Transverse colon (tissue), 4 donors: Measurements from ENCODE around the gene MCTP2. TPM values are rescaled to one million over a fixed set of nuclear protein-coding genes. Genes with fewer than 3 reads are reported as not detected.

ENCODE experiments used
- DNase-seq: peaks from one replicate; pipeline ENCODE4 v3.0.0-alpha.2; 2019
- H3K27ac ChIP-seq, 4 donors: fragments of 200-600 bp; sonication (generic); 2 replicates each; pipeline ENCODE4 v1.5.1; 2016 to 2018; ENCODE audit warnings: inconsistent platforms in 4 of 4
- H3K27me3 ChIP-seq: fragments of 200-600 bp; sonication (generic); 2 replicates; pipeline ENCODE4 v1.5.1; 2017; ENCODE audit warnings: inconsistent platforms
- H3K36me3 ChIP-seq, 4 donors: fragments of 200-600 bp; sonication (generic); 2 replicates each; pipeline ENCODE4 v1.5.1; 2017 to 2019; ENCODE audit warnings: inconsistent platforms in 4 of 4
- H3K4me1 ChIP-seq, 4 donors: fragments of 200-600 bp; sonication (generic); 2 replicates each; pipeline ENCODE4 v1.5.1; 2017 to 2020; ENCODE audit warnings: inconsistent platforms in 4 of 4
- H3K4me3 ChIP-seq, 4 donors: fragments of 200-600 bp; sonication (generic); 1 replicate in 1 of 4; 2 replicates in 3 of 4; pipeline versions ENCODE4 v1.5.1 to v1.6.1; 2017 to 2019; ENCODE audit warnings: inconsistent platforms in 4 of 4
- H3K9me3 ChIP-seq, 2 donors: fragments of 200-600 bp; sonication (generic); 2 replicates each; pipeline ENCODE4 v1.5.1; 2017 to 2019; ENCODE audit warnings: inconsistent platforms in 2 of 2
- EP300 ChIP-seq: sonication (generic); formaldehyde crosslinking; IDR thresholded peaks from one replicate; pipeline ENCODE4 v1.6.1; 2017; ENCODE audit warnings: antibody characterized with exemption, low read depth
- POLR2A ChIP-seq: fragments of 450-650 bp; IDR thresholded peaks from one replicate; pipeline ENCODE4 v1.6.1; 2016; ENCODE audit warnings: antibody characterized with exemption, mild to moderate bottlenecking, moderate library complexity
- POLR2AphosphoS5 ChIP-seq, 3 donors: sonication (generic); formaldehyde crosslinking; IDR thresholded peaks; one replicate each; pipeline ENCODE4 v1.6.1; 2016; ENCODE audit warnings: antibody characterized with exemption in 3 of 3
- WGBS, 2 donors: methylation state at CpG; one replicate each; pipeline ENCODE4 v1.1.5; 2018; ENCODE audit warnings: low coverage in 1 of 2; 5-methylcytosine and 5-hydroxymethylcytosine counted together
- in situ Hi-C, 4 donors: fragments of 200-750 bp; cut with MboI; loops; one replicate each; pipeline versions ENCODE4 v1.15.0 to v1.15.1; 2017; ENCODE audit warnings: low sequenced_read_pairs in 3 of 4, low pct_ligation_motif_present in 1 of 4, low pct_unique_long_range_greater_than_20kb in 1 of 4
- intact Hi-C: fragments of 100-400 bp; cut with DNase I; formaldehyde crosslinking; loops from one replicate; pipeline ENCODE4 v1.15.1; 2023; ENCODE audit warnings: low total_unique reads
- total RNA-seq, 4 donors: library from RNA; depleted of rRNA; stranded (reverse); fragments of >200 nt; gene quantifications; one replicate each; pipeline ENCODE4 v1.1.0, GENCODE V29; 2016
- TF ChIP-seq, protein P1 (sequence below), 5 experiments: fragments of 200-600 bp in 3 of 5; fragments of 450-650 bp in 2 of 5; sonication (generic) in 3 of 5; IDR thresholded peaks; 1 replicate in 2 of 5; 2 replicates in 3 of 5; pipeline ENCODE4 v1.5.1; 2016 to 2017; ENCODE audit warnings: antibody characterized with exemption in 5 of 5, inconsistent platforms in 3 of 5, mild to moderate bottlenecking in 2 of 5, moderate library complexity in 1 of 5

The MCTP2 gene
- total RNA-seq, 4 donors from 2014 or later, result 108 to 409 (median 144) TPM

DNA sequence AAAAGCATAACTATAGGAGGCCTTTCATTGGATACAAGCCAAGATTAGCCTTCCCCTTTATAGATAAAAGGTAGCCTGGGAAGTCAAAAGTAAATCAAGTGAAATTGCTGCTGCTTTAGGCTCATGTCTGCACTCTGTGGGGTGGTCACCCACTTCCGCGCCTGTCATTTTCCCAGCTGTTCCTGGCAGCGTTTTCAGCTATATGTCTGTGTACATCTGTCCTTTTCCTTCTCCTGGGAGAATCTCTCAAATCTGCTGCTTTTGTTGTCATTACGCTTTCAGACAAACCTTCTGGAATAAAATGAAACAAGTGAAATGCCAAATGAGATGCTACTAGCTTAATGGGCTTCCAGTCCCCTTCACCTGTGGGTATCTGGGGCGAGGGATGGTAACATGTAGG lies 211.8 kb downstream of the MCTP2 start:
- Histone ChIP-seq H3K4me3 (no peak overlapping the region), H3K27ac (no peak overlapping the region), H3K36me3 (peaks cover 0 to 11% (median 3%) of the 10 kb centered on the region in 4 donors), H3K27me3 (no peaks in the 10 kb centered on the region), H3K4me1 (no peaks in the 10 kb centered on the region), H3K9me3 (no peaks in the 10 kb centered on the region)
- no peak for TF ChIP-seq POLR2AphosphoS5 (IDR thresholded peaks at IDR 0.05)
- no peak for TF ChIP-seq EP300
- TF ChIP-seq, protein P1, sequence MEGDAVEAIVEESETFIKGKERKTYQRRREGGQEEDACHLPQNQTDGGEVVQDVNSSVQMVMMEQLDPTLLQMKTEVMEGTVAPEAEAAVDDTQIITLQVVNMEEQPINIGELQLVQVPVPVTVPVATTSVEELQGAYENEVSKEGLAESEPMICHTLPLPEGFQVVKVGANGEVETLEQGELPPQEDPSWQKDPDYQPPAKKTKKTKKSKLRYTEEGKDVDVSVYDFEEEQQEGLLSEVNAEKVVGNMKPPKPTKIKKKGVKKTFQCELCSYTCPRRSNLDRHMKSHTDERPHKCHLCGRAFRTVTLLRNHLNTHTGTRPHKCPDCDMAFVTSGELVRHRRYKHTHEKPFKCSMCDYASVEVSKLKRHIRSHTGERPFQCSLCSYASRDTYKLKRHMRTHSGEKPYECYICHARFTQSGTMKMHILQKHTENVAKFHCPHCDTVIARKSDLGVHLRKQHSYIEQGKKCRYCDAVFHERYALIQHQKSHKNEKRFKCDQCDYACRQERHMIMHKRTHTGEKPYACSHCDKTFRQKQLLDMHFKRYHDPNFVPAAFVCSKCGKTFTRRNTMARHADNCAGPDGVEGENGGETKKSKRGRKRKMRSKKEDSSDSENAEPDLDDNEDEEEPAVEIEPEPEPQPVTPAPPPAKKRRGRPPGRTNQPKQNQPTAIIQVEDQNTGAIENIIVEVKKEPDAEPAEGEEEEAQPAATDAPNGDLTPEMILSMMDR (IDR thresholded peaks at IDR 0.05), result no peak
- no peak for TF ChIP-seq POLR2A
- DNase-seq, result no peak
- in situ Hi-C loops, result no loop called here
- intact Hi-C loops, result no loop called here
- WGBS, 2 donors, result 91 to 100% methylated on average over 2 to 5 of the region's 5 CpGs

DNA sequence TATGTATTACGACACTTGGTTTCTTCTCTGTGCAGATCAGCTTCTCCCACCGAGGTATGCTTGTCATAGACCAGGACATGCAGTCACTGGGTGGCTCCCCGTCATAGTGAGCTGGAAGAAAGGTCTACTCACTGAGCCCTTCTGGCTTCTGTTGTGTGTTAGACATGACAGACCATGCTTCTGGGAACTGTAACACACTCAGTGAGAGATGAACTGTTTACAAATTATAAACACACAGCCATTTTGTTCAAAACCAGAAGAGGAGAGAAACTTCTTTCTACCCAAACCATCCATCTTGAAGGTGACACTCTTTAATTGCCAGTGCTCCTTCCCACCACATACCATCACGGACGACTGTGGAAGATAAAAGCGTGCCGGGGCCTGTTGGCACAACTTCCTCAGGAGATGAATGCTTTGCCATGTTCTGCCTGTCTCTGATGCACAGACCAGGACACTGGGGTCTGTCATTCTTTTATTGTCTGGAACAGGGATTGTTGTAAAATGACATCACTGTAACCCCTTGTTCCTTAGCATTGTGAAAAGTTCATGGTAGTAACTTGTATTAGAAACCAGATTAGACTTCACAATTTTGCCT lies 214.3 kb downstream of the MCTP2 start:
- H3K27me3 ChIP-seq, result no peaks in the 10 kb centered on the region
- H3K4me1 ChIP-seq, result no peaks in the 10 kb centered on the region
- WGBS, 2 donors, result 74 to 88% methylated on average over 2 to 7 of the region's 7 CpGs
- no peak overlapping the region for H3K4me3 ChIP-seq
- TF ChIP-seq POLR2A (no peak), EP300 (peak; percentile 6), POLR2AphosphoS5 (IDR thresholded peaks at IDR 0.05) (peak; percentile 54 to 89 (median 73))
- TF ChIP-seq, protein P1 (IDR thresholded peaks at IDR 0.05), result no peak
- peak overlapping the region in 2 of 4 donors; percentile 25 to 38 for H3K27ac ChIP-seq
- H3K36me3 ChIP-seq, result peaks cover 0 to 11% (median 3%) of the 10 kb centered on the region in 4 donors
- intact Hi-C loops (no loop called here), in situ Hi-C loops (no loop called here)
- DNase-seq, result no peak
- H3K9me3 ChIP-seq, result no peaks in the 10 kb centered on the region

DNA sequence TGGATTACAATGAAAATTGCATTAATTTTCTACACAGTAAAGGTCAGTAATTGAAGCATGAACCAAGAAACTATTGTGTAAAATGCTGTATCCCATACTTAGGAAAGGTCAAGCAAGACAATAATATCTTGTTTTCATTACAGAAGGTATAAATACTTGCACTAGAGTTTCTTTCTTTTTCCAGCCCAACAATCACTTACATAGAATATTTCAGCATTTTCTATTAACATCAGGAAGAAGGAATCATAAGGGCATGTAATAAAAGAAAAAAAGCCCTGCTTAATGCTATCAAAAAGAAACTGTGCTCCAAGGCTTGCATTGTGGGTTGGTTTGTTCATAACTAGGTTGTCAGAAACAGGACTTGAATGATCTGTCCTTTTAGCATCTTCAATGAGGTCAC lies 215.1 kb downstream of the MCTP2 start:
- Histone ChIP-seq H3K4me1 (no peaks in the 10 kb centered on the region), H3K27me3 (no peaks in the 10 kb centered on the region), H3K27ac (peak overlapping the region in 2 of 4 donors; percentile 0 to 38), H3K4me3 (no peak overlapping the region), H3K9me3 (no peaks in the 10 kb centered on the region), H3K36me3 (peaks cover 0 to 11% (median 3%) of the 10 kb centered on the region in 4 donors)
- no peak for DNase-seq
- TF ChIP-seq EP300 (no peak), POLR2A (no peak), POLR2AphosphoS5 (IDR thresholded peaks at IDR 0.05) (no peak)
- TF ChIP-seq, protein P1 (IDR thresholded peaks at IDR 0.05), result no peak
- in situ Hi-C loops, result no loop called here
- intact Hi-C loops, result no loop called here

DNA sequence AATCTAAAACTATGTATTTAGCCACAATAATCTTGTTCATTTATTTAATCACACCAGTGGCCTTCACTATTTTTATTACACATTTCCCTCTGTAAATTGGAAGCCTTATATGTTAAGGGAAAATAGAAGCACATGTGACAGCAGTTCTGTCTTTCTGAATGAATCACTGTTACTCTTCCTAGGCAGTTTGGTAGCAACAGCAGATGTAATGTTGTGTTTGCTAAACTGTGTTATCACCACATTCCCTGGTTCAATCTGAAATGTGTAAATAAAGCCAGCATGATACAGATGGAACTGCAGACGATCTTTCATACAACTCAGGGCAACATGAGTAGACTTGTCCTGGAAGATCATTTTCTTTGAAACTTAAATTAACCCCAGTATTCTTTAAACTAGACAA lies 220.1 kb downstream of the MCTP2 start:
- 60 to 66% methylated on average over 1 of the region's 1 CpG for WGBS, 2 donors
- no peak overlapping the region for H3K27ac ChIP-seq
- TF ChIP-seq EP300, result no peak
- TF ChIP-seq POLR2AphosphoS5 (IDR thresholded peaks at IDR 0.05), result no peak
- TF ChIP-seq, protein P1 (IDR thresholded peaks at IDR 0.05), result no peak
- no peak for TF ChIP-seq POLR2A
- no peak for DNase-seq
- H3K4me1 ChIP-seq, result no peaks in the 10 kb centered on the region
- no peak overlapping the region for H3K4me3 ChIP-seq
- no peaks in the 10 kb centered on the region for H3K36me3 ChIP-seq
- in situ Hi-C loops, result no loop called here
- H3K27me3 ChIP-seq, result no peaks in the 10 kb centered on the region
- intact Hi-C loops, result loop anchor here (10.0 kb wide), 1 partner anchor 1387 kb away; no protein-coding TSS in a partner anchor
- H3K9me3 ChIP-seq, result no peaks in the 10 kb centered on the region
